SIG-M5 treated with dmso at 0.1 percent for 504 hours (cell line): ENCODE data around the gene ERCC5.

ENCODE experiments used
- DNase-seq: peaks from one replicate; lab custom pipeline; 2025; ENCODE audit not compliant: unreplicated experiment; lab: John Stamatoyannopoulos, UW

ERCC5 gene

GRCh38 chr13:102881819-102882686, 36.2 kb downstream of the ERCC5 start:
- DNase-seq: no peak

GRCh38 chr13:102892503-102892902, 46.7 kb downstream of the ERCC5 start:
- DNase-seq: no peak

GRCh38 chr13:102897371-102898138, 51.7 kb downstream of the ERCC5 start:
- DNase-seq: no peak

GRCh38 chr13:102900193-102900608, 54.4 kb downstream of the ERCC5 start:
- no peak for DNase-seq

GRCh38 chr13:102901056-102901455, 55.2 kb downstream of the ERCC5 start:
- DNase-seq: no peak

- DNase-seq: no peak
These were observed 55.9 kb downstream of the ERCC5 start for GRCh38 chr13:102901615-102902305.

GRCh38 chr13:102902789-102903347, 57.0 kb downstream of the ERCC5 start:
- DNase-seq: no peak

- DNase-seq: peak; percentile 24
These were observed 58.0 kb downstream of the ERCC5 start for GRCh38 chr13:102903659-102904407.

GRCh38 chr13:102904408-102904862, 58.6 kb downstream of the ERCC5 start:
- DNase-seq: no peak

GRCh38 chr13:102905905-102906771, 60.3 kb downstream of the ERCC5 start:
- DNase-seq: no peak

- DNase-seq: no peak
These were observed 61.4 kb downstream of the ERCC5 start for GRCh38 chr13:102907016-102907756.

GRCh38 chr13:102907886-102908515, 62.2 kb downstream of the ERCC5 start:
- DNase-seq: no peak

- DNase-seq: no peak
These were observed 64.1 kb downstream of the ERCC5 start for GRCh38 chr13:102909971-102910370.

- no peak for DNase-seq
These were observed 65.5 kb downstream of the ERCC5 start for GRCh38 chr13:102911336-102911735.

- DNase-seq: no peak
These were observed 66.8 kb downstream of the ERCC5 start for GRCh38 chr13:102912599-102912998.

- DNase-seq: no peak
These were observed 68.1 kb downstream of the ERCC5 start for GRCh38 chr13:102913914-102914313.

- DNase-seq: no peak
These were observed 68.6 kb downstream of the ERCC5 start for GRCh38 chr13:102914339-102914930.

GRCh38 chr13:102915393-102915930, 69.6 kb downstream of the ERCC5 start:
- DNase-seq: no peak
